Bronchial epithelial cell (primary cell): ENCODE measurements around the gene ASIC1. TPM values are rescaled to one million over a fixed set of nuclear protein-coding genes. Genes with fewer than 3 reads are reported as not detected.

Experiments
- DNase-seq: peaks from one replicate; pipeline ENCODE4 v3.0.0-alpha.2; 2010; ENCODE audit warnings: low read depth
- FAIRE-seq: peaks from 2 replicates; lab custom pipeline; 2011; peaks lifted over from hg19 to GRCh38; lab: Jason Lieb, UNC
- H3K27me3 ChIP-seq: 2 replicates; pipeline ENCODE4 v1.5.1; 2011; ENCODE audit warnings: low read length; ENCODE audit not compliant: control insufficient read depth, insufficient read depth
- H3K36me3 ChIP-seq: 2 replicates; pipeline ENCODE4 v1.5.1; 2011; ENCODE audit warnings: low read length; ENCODE audit not compliant: control insufficient read depth, insufficient read depth
- H3K4me3 ChIP-seq: 2 replicates; pipeline ENCODE4 v1.5.1; 2011; ENCODE audit warnings: mild to moderate bottlenecking, low read depth, low read length, control low read depth
- CTCF ChIP-seq: IDR thresholded peaks from 2 replicates; pipeline ENCODE4 v1.5.1; 2011; ENCODE audit warnings: mild to moderate bottlenecking, moderate library complexity, low read length, control low read depth, inconsistent platforms; ENCODE audit not compliant: insufficient read depth, severe bottlenecking
- total RNA-seq: library from RNA; depleted of rRNA; stranded (reverse); fragments of >200 nt; gene quantifications from 2 replicates; pipeline ENCODE4 v1.2.1, GENCODE V29; 2014

ASIC1 gene
- total RNA-seq, 1 donor from 2014 or later, result 1.3 TPM

- no peaks in the 10 kb centered on the region for H3K27me3 ChIP-seq
- DNase-seq (no peak), FAIRE-seq (no peak)
- TF ChIP-seq CTCF, result no peak
- peaks cover 2% of the 10 kb centered on the region for H3K36me3 ChIP-seq
- H3K4me3 ChIP-seq, result no peak overlapping the region
These were observed 47.3 kb downstream of the ASIC1 start for GRCh38 chr12:50104417-50105366.

- no peak for FAIRE-seq
These were observed 48.6 kb downstream of the ASIC1 start for GRCh38 chr12:50105913-50106450.

GRCh38 chr12:50106907-50107306, 49.5 kb downstream of the ASIC1 start:
- FAIRE-seq, result no peak
- no peaks in the 10 kb centered on the region for H3K27me3 ChIP-seq
- no peak for DNase-seq
- no peaks in the 10 kb centered on the region for H3K36me3 ChIP-seq
- H3K4me3 ChIP-seq, result no peak overlapping the region
- no peak for TF ChIP-seq CTCF

More at GRCh38 chr12:50105913-50106450, 48.6 kb downstream of the ASIC1 start:
- Histone ChIP-seq H3K36me3 (no peaks in the 10 kb centered on the region), H3K27me3 (no peaks in the 10 kb centered on the region), H3K4me3 (no peak overlapping the region)
- TF ChIP-seq CTCF, result no peak
- no peak for DNase-seq

GRCh38 chr12:50107416-50108268, 50.2 kb downstream of the ASIC1 start:
- FAIRE-seq, result no peak
- Histone ChIP-seq H3K27me3 (no peaks in the 10 kb centered on the region), H3K36me3 (no peaks in the 10 kb centered on the region), H3K4me3 (no peak overlapping the region)
- no peak for DNase-seq
- no peak for TF ChIP-seq CTCF

GRCh38 chr12:50109319-50109718, 51.9 kb downstream of the ASIC1 start:
- DNase-seq (no peak), FAIRE-seq (no peak)
- Histone ChIP-seq H3K27me3 (no peaks in the 10 kb centered on the region), H3K36me3 (no peaks in the 10 kb centered on the region), H3K4me3 (no peak overlapping the region)
- no peak for TF ChIP-seq CTCF
